ENCODE results near the gene PALLD. TPM values are rescaled to one million over a fixed set of nuclear protein-coding genes. Genes with fewer than 3 reads are reported as not detected.

Gene PALLD
- total RNA-seq, 4 donors from 2014 or later: 58.5 to 164 (median 84.2) TPM

DNA sequence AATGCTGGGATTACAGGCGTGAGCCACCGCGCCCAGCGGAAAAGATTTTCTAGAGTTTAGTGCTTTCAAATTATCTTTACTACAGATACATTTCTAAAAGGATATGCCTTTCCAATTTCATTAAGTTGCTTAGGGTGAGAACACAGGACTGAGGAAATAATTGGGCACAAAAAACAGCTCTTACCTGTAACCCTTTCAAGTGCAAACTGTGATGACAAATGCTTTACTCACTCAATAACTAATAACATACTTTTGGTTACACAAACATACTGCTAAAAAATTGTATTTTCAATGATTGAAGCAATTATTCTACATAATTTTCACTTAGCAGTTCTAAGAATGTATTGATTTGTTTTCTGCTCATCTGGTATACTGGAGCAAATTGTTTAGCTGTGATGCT lies 40.2 kb downstream of the PALLD start:
- TF ChIP-seq, protein P1, sequence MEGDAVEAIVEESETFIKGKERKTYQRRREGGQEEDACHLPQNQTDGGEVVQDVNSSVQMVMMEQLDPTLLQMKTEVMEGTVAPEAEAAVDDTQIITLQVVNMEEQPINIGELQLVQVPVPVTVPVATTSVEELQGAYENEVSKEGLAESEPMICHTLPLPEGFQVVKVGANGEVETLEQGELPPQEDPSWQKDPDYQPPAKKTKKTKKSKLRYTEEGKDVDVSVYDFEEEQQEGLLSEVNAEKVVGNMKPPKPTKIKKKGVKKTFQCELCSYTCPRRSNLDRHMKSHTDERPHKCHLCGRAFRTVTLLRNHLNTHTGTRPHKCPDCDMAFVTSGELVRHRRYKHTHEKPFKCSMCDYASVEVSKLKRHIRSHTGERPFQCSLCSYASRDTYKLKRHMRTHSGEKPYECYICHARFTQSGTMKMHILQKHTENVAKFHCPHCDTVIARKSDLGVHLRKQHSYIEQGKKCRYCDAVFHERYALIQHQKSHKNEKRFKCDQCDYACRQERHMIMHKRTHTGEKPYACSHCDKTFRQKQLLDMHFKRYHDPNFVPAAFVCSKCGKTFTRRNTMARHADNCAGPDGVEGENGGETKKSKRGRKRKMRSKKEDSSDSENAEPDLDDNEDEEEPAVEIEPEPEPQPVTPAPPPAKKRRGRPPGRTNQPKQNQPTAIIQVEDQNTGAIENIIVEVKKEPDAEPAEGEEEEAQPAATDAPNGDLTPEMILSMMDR (IDR thresholded peaks at IDR 0.05): no peak
- no peak for DNase-seq (ENCODE audit: low spot score)
- ATAC-seq (ENCODE audit: low FRiP score): no peak

DNA sequence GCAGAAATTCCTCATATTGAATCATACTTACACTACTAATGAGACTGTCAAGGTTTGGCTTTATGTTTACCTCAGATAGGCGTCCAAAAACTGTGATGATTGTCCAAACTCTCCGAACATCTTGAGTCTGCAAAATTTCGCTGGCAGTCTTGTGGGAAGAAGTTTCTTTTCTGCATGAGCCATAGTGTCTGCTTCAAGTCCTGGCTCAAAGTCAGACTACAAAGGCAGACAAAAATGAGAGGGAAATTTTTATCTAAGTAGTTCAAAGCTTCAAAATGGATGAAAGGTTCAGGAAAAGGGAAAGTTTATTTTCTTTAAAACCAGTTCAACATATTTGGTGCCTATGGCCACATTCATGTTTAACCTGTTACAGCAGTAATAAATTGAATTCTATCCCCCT lies 40.7 kb downstream of the PALLD start:
- TF ChIP-seq, protein P1 (IDR thresholded peaks at IDR 0.05): no peak
- ATAC-seq (ENCODE audit: low FRiP score): no peak
- no peak for DNase-seq (ENCODE audit: low spot score)

DNA sequence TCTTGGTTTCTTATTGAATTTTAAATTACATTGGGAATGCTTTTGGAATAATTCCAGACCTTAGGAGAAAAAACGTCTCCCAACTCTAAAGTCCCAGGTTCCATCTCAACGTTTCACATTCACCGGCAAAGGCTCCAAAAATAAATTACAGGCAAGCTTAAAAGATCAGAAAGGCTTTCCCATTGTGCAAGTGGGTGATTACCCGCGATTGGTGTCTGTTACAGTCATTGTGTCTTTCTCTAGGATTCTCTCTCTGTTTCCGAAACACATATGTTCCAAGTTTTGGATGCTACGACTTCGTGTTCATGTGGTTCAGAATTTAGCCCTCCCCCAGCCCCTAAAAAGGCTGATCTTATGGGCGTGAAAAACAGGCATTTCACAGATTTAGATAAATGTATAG lies 41.8 kb downstream of the PALLD start:
- DNase-seq (ENCODE audit: low spot score): no peak
- no peak for ATAC-seq (ENCODE audit: low FRiP score)
- TF ChIP-seq, protein P1 (IDR thresholded peaks at IDR 0.05): no peak

DNA sequence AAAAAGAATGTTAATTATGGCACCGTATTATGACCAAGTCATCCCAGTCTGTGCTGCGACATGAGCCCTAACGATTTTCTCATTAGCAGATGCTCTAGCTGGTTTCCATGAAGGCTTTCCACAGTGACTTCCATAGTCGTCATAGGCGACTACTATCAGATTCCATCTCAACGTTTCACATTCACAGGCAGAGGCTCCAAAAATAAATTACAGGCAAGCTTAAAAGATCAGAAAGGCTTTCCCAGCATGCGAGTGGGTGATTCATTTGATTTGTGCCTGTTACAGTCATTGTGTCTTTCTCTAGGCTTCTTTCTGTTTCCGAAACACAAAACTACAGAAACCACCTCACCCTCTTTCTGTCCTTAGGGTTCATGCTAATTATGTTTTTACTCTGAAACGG lies 43.2 kb downstream of the PALLD start:
- ATAC-seq (ENCODE audit: low FRiP score): no peak

DNA sequence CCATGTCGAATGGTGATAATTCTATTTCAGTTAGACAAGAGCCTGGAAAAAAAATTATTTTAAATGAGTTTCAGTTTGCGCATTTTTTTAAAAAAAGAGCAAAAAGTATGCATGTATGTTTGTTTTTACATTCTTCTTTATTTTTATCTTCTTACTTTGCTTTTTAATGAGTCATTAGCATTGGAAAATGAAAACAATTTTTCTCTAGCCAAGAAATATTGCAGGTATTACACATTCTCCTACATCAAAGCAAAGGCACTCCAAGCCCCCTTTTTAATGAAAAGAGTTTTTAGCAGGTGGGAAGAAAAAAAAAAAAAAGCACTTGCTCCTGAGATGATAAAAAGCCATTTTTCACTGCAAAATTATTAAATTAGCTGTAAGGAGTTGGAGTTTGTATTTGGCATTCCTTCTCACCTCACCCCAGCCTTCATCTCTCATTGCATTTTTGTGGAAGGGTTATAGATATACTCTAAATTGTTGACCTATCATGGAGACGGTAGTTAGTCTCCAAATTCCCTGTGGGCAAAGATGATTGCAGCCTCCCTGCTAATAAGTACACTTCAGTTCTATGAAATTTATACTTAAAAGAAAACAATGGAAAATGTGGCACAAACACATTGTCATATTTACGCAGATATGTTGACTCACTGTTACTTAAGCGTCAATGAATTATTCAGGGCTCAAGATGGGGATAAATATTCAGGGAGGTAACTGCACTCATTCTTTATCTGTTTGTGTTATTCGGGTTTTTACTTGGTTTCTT lies 43.8 kb downstream of the PALLD start:
- DNase-seq (ENCODE audit: low spot score): no peak
- ATAC-seq (ENCODE audit: low FRiP score): no peak
- TF ChIP-seq, protein P1 (IDR thresholded peaks at IDR 0.05): no peak

More for the DNA sequence above, 43.2 kb downstream of the PALLD start:
- no peak for DNase-seq (ENCODE audit: low spot score)
- TF ChIP-seq, protein P1 (IDR thresholded peaks at IDR 0.05): no peak

DNA sequence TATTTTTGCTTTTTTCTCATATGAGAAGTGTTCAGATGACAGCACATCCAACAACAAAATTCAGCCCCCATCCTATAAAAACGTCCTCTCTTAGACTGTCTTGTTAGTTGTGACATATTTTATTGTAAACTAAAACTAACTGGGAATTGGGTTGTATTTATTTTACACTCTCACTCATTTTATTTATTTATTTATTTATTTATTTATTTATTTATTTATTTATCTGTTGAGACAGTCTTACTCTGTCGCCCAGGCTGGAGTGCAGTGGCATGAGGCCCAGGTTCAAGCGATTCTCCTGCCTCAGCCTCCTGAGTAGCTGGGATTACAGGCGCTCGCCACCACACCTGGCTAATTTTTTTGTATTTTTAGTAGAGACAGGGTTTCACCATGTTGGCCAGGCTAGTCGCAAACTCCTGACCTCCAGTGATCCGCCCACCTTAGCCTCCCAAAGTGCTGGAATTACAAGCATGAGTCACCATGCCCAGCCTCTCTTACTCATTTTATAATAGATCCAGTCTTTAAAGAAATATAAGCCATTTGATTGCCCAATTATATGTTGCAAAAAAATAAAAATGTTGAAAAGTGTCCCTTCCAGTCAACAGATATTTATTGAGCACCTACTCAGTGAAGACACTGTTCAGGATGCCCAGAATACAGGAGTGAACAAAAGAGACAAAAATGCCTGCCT lies 44.6 kb downstream of the PALLD start:
- DNase-seq (ENCODE audit: low spot score): no peak
- TF ChIP-seq, protein P1 (IDR thresholded peaks at IDR 0.05): no peak
- no peak for ATAC-seq (ENCODE audit: low FRiP score)

DNA sequence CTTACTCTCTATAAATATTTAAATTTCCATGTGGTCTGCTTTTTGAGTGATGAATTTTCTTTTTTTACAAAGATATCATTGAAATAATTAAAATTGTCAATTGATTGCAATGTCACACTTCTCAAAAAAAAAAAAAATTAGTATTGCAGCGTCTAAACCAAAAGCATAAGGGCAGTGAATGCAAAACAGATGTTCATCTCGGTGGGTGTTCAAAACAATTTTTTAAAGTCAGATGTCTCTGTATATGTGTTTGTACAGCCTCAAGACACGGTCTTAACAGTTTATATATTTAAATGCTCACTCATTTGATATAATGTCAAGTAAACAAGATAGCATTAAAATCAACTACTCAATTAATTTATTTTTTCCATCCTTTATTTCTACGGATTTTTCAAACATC lies 52.3 kb downstream of the PALLD start:
- ATAC-seq (ENCODE audit: low FRiP score) (no peak), DNase-seq (ENCODE audit: low spot score) (no peak)
- TF ChIP-seq, protein P1 (IDR thresholded peaks at IDR 0.05): no peak
